ENCODE measurements around the gene FER.

DNA sequence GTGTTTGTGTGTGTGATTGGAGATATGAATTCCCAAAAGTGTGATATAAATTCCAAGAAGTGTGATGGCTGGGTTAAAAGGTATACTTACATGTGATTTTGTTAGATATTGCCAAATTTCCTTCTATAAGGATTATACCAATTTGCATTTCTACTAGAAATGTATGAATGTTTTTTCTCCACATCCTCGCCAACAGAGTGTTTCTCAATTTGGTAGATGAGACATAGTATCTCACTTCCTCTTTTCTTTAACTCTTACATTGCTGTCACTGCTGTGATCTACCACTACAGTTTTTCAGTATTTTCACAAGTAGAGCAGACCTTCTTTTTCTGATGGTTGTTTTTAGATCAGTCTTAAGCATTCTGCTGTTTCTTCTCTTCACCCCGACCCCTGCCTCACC, 111.3 kb downstream of the FER start:
- TF ChIP-seq, protein P1, sequence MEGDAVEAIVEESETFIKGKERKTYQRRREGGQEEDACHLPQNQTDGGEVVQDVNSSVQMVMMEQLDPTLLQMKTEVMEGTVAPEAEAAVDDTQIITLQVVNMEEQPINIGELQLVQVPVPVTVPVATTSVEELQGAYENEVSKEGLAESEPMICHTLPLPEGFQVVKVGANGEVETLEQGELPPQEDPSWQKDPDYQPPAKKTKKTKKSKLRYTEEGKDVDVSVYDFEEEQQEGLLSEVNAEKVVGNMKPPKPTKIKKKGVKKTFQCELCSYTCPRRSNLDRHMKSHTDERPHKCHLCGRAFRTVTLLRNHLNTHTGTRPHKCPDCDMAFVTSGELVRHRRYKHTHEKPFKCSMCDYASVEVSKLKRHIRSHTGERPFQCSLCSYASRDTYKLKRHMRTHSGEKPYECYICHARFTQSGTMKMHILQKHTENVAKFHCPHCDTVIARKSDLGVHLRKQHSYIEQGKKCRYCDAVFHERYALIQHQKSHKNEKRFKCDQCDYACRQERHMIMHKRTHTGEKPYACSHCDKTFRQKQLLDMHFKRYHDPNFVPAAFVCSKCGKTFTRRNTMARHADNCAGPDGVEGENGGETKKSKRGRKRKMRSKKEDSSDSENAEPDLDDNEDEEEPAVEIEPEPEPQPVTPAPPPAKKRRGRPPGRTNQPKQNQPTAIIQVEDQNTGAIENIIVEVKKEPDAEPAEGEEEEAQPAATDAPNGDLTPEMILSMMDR (IDR thresholded peaks at IDR 0.05; ENCODE audit: borderline replicate concordance, extremely low read depth, low read length, poor library complexity, severe bottlenecking), result no peak
- TF ChIP-seq EZH2 (IDR thresholded peaks at IDR 0.05; ENCODE audit: borderline replicate concordance, low read depth, low read length, severe bottlenecking), result no peak

Data from DND-41 (cell line).